T47D (cell line): ENCODE data around the gene ZNF654.
"Not testable (repeated sequence)": the region's sequence is repeated elsewhere in the genome, so short reads cannot be mapped to it uniquely, and the experiment has no call there.

ENCODE experiments used
- DNase-seq, 2 experiments: peaks; one replicate each; pipeline versions ENCODE4 v3.0.0 to v3.0.0-alpha.2; 2011 to 2012; ENCODE audit warnings: low read depth in 1 of 2, low spot score in 1 of 2
- JUND ChIP-seq: IDR thresholded peaks from 2 replicates; pipeline ENCODE4 v1.6.1; 2012; ENCODE audit warnings: low read depth
- in situ Hi-C: cut with HindIII; loops from 2 replicates; pipeline ENCODE4 v1.10.0; 2016; ENCODE audit warnings: low sequenced_read_pairs, low pct_unique_long_range_greater_than_20kb

The ZNF654 gene

GRCh38 chr3:88058581-88059379, at the start of gene ZNF654, which contains the start of gene CGGBP1:
ZNF654 (plus strand) TSS chr3:88059255; CDS start chr3:88059320, 65 bp downstream.
CGGBP1 (minus strand) TSS chr3:88059005; CDS start chr3:88055976, 3,029 bp downstream.
- in situ Hi-C loops: no loop called here
- peak; percentile 85 to 99 for DNase-seq
- no peak for TF ChIP-seq JUND

- no peak for DNase-seq
- no peak for TF ChIP-seq JUND
- in situ Hi-C loops: no loop called here
These were observed 48.2 kb upstream of the ZNF654 start for GRCh38 chr3:88010810-88011209.

- no peak for DNase-seq
- in situ Hi-C loops: no loop called here
- TF ChIP-seq JUND: no peak
These were observed 45.5 kb upstream of the ZNF654 start for GRCh38 chr3:88013592-88013991.

- DNase-seq, in situ Hi-C loops: not testable (repeated sequence)
These were observed 43.4 kb upstream of the ZNF654 start for GRCh38 chr3:88015656-88016055.

GRCh38 chr3:88019024-88019423, 40.0 kb upstream of the ZNF654 start:
- TF ChIP-seq JUND: no peak
- in situ Hi-C loops: no loop called here
- no peak for DNase-seq

- in situ Hi-C loops: no loop called here
- TF ChIP-seq JUND: no peak
- no peak for DNase-seq
These were observed 34.0 kb upstream of the ZNF654 start for GRCh38 chr3:88025001-88025552.

GRCh38 chr3:88028876-88029275, 30.2 kb upstream of the ZNF654 start:
- no peak for DNase-seq
- in situ Hi-C loops: no loop called here
- no peak for TF ChIP-seq JUND

GRCh38 chr3:88030210-88030609, 28.8 kb upstream of the ZNF654 start:
- in situ Hi-C loops: no loop called here
- TF ChIP-seq JUND: no peak

GRCh38 chr3:88031642-88032077, 27.4 kb upstream of the ZNF654 start:
- DNase-seq: peak in 1 of 2 experiments; percentile 2
- in situ Hi-C loops: no loop called here
- TF ChIP-seq JUND: no peak

More at GRCh38 chr3:88030210-88030609, 28.8 kb upstream of the ZNF654 start:
- DNase-seq: no peak

GRCh38 chr3:88032245-88032644, 26.8 kb upstream of the ZNF654 start:
- in situ Hi-C loops: no loop called here
- TF ChIP-seq JUND: no peak
- DNase-seq: no peak

GRCh38 chr3:88033079-88033478, 26.0 kb upstream of the ZNF654 start:
- in situ Hi-C loops: no loop called here
- DNase-seq: no peak
- no peak for TF ChIP-seq JUND

- TF ChIP-seq JUND: no peak
- in situ Hi-C loops: no loop called here
- DNase-seq: no peak
These were observed 25.2 kb upstream of the ZNF654 start for GRCh38 chr3:88033808-88034207.

- no peak for DNase-seq
- no peak for TF ChIP-seq JUND
- in situ Hi-C loops: no loop called here
These were observed 24.4 kb upstream of the ZNF654 start for GRCh38 chr3:88034491-88035275.
